Anterior cingulate cortex (tissue), 58 donors: Measurements from ENCODE around the gene MDH1B.
"Not testable (repeated sequence)": the region's sequence is repeated elsewhere in the genome, so short reads cannot be mapped to it uniquely, and the experiment has no call there.

Source experiments
- DNase-seq, 58 donors: peaks; one replicate each; lab custom pipeline; 2025; lab: John Stamatoyannopoulos, UW

Gene MDH1B

DNA sequence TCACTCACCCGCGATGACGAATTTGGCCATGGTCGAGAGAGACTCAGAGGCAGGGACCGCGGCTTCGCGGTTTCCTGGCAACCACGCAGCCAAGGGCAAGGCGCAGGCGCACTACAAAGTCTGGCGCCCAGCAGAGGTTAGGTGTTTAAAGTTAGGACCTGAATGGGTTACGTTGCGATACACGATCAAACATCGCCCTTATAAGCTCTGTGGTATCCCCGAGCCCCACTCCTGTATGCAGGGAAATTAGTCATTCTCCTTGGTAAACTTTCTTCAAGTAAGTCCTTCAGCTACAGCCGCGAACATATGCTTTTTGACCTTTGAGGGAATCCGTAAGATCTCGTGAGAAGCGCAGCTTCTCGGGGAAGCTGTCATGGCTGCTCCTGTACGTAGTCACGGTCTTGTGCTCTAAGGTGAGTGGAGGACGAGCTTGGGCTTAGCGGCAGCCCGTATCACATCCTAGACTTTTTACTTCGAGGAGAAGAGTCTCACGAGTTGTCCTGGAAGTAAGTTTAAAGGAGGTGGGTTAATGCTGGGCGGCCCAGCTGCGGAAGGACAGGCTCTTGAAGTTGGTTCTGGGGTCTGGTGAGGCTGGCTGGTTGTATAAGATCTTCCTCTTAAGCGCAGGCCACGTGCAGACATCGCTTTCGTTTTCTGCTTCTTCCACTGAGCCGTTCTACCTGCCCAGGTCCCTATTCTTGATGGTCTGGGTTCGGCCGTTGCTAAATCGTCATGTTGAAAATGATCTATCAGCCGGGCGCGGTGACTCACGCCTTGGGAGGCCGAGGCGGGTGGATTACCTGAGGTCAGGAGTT is at the start of gene MDH1B, which contains the start of gene FASTKD2:
TSS of gene MDH1B (minus strand) at position 87 of the 815 bp plus-strand sequence. CDS start at position 30, 57 bp downstream.
TSS of gene FASTKD2 (plus strand) at position 365 of the 815 bp plus-strand sequence. CDS start 1,088 bp downstream, outside the sequence.
- peak in 57 of 58 donors; percentile 23 to 96 (median 80) for DNase-seq

DNA sequence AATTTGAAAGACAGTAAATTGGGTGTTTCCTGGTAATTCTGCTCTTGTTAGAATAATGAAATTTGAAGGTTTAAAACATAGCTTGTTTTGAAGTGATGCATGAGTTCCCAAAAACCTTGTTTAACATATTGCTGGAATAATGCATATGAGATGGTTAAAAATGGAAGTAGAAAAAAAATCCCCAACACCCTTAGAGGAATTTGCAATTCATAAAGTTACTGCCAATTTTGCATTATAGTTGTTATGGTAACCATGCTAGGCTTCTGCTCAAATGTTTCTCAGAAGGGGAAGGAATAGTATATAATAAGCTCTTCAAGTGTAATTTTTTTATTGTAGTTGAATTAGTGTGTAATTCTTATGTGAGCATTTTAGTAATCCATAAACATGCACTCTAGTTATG is 49.4 kb upstream of the MDH1B start:
- DNase-seq: peak in 1 of 58 donors; percentile 22

DNA sequence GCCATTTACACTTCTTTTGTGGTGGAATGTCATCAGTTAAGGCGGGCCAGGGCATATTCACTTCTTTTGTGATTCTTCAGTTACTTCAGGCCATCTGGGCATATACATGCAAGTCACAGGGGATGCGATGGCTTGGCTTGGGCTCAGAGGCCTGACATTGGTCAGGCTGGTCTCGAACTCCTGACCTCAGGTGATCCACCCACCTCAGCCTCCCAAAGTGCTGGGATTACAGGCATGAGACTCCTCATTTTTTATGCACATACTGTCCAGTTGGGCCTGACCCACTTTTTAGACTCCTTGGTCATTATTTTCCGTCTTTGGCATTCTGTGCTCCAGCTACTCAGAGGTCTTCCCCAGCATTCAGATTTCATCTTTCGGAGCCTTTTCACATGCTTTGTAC is 47.3 kb upstream of the MDH1B start:
- not testable (repeated sequence) for DNase-seq

DNA sequence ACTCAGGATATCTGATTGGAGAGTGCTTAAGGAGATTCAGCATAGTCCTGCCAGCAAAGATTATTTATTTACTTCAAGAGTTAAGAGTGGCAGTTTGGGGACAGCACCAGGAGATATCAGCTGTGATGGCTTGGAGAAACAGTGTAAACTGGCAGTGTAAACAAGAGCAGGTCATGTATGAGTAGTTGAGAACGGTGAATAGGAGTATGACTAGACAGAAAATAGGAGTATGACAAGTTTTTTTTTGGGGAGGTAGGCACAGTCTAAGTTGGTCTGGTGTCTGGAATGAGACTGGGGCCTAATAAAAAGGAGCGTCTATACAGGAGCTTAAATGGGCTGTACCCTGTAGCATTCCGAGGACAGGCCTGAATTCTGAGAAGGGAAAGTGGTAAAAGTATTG is 42.5 kb upstream of the MDH1B start:
- DNase-seq: not testable (repeated sequence)

DNA sequence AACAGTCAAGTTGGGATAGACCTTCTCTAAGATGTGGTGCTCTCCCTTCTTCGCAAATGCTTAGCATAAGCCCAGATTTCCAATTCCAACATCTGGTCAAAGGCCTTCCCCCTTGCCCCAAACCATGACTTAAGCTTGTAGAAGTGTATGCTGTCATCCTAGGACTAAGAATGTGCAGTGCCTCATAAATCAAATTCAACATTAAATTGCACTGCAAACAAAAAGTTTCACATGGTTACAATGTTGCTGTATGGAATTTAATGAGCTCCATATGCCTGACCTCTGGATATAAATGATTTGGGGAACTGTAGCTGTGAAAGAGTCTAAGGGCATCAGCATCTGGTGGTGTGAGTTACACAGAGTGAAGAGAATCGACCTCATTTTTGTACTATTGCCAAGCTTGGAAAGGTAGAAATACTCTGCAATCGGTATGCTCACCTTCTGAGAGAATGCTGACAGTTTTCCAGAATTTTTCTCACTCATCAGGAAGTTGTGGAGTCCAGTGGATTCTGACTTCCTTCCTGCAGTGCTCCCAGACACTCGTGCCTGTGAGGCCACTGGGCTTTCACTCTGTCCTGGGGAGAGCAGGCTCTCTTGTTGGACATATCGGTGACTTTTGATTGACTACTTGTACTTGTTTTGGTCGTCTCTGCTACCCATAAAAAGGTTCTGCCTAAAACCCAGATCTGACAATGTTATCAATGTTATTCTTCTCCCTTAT is 40.9 kb upstream of the MDH1B start:
- DNase-seq: no peak

DNA sequence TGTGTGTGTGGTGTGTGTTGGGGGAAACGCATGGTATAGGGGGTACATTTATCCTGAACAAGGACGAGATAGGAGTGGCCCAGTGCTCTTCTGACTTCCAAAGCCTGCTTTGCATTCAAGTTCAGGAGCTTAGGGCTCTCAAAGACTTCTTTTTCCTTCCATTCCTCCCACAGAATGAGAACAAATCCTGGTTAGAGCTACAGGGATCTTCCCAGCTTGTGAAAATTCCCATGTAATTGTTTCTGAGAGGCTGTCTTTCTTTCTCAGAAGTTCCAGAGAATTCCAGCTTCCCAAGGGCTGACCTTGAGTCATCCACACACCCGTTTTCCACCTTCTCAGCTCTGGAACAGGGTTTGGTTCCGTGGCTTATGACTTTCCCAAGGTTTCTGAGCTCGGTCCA is 39.2 kb upstream of the MDH1B start:
- no peak for DNase-seq

DNA sequence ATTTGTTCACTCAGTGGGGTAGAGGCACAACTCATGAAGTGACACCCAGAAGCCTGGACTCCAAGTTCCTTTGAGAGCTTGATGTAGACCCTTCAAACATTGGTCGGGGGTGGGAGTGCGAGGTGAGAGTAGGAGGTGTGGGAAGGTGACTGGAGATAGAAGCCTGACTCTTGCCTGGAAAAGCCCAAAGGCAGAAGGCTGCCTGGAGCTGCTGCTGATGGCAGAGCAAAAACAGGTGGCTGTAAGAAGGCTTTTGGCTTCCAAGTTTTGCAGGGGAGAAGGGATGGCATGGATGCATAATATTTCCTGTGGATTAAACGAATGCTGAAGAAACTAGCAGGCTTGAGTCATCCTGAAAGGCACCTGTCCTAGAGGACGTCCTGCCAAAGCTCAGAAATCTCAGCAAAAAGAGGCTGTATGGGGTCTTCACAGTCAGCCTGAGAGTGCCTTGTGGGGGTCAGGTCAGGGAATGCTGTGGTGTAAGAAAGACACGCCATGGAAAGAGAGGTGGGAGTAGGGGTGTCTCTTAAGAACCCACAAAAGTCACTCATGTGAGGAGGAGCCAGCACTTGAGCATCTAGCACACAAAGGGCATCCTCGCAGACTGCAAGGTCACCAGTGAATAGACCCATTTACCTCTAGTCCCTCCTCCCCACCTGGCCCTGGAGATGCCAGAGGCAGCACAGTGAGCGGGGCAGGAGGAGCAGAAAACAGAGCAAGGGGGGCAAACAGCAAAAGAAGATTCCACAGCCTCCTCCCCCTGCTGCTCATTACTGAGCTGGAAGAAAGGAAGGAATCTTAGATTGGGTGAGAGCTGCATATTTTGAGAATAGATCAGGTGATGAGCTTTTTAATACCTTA is 37.8 kb upstream of the MDH1B start:
- DNase-seq: peak in 14 of 58 donors; percentile 6 to 52 (median 24)

DNA sequence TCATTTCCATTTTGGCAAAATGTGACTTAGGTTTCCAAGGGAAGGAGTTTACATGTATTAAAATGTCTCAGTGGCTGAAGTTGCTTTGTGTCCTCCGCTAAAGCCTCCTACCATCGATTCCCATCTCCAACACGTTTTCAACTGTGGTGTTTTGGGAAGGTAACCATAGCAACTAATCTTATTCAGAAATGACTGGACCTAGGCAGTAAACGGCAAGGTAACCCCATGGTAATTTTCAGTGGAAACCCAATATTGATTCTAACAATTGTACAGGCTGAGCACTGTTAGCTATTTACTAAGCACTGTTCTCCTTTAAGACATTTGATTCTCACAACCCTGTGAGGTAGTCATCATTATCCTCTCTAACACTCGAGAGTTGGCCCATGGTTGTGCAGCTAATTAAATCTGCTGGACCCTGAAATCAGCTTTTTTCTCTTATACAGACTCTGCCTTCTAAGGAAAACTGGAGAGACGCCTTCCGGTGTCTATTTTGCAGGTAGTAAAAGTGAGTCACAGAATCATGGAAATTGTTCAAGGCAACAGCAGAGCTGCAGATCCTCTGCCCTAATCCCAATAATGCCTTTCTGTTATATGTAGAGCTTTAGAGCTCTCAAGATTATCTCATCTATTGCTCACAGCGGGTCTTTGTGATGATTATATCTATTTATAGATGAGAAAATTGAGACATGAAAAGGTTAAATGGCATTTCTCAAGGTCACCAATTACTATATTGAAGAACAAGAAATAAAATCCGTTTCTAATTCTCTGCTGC is 36.5 kb upstream of the MDH1B start:
- DNase-seq: no peak

DNA sequence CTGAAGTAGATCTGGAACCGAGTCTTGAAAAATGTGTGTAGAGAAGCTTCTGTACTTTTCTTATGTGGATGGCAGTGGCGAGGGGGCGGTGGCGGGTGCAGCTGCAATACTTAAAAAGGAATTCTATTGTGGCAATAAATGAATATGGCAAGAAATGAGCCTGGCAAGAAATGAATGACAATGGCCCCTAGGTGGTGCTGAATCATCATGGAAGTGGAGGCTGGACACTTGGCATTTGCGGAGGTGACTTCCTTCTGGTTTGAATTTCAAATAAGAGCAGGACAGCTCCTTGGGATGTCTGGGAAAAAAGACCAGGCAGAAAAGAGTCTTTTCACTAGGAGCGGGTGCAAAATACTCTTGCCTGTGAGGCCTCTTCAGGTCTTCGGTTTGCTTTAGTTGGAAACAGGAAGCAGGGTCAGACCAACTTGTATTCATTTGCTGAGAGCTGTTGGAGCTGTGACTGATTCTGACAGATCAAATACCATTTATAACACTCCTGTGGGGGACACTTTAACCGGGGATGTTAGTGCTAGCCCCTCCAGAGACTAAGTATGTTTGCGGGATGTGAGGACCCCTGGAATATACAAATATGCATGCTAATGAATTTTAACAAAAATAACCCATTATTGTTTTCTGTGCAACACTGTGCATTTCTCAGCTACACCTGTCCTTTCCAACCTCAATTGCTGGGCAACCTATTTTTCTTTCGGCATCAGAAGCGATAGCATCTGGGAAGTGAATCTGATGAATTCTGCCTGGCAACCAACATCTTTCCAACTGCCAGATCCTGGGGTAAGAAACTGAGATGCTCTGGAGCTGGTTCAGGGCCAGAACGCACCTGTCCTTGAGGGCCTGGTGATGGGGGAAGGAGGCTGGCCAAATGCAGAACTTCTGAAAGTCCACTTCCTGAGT is 35.6 kb upstream of the MDH1B start:
- peak in 56 of 58 donors; percentile 5 to 88 (median 58) for DNase-seq

DNA sequence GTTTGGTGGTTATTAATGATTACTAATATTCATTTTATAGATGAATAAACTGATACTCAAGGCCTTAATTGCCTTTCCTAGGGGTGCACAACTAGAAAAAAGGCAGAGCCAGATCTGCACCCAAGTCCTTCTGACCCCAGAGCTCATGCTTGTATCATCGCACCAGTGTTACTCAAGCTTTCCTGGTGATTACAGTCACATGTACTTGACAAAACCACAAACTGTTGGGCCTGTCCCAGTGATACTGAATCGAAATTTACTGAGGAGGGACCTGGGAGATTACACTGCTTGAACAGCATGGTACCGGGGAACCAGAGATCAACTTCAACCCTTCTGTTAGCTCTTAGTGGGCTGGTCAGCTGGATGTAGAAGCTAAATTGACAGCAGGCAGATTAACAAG is 34.0 kb upstream of the MDH1B start:
- no peak for DNase-seq

DNA sequence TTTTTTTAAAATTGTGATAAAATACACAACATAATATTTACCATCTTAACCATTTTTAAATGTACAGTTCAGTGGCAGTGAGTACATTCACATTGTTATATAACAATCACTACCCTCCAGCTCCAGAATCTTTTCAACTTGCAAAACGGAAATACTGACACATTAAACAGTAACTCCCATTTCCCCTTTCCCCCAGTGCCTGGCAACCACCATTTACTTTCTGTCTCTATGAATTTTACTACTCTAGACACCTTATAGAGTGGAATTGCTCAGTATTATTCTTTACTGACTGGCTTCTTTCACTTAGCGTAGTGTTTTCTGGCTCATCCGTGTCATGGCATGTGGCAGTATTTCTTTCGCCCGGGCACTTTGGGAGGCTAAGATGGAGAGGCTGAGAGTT is 32.9 kb upstream of the MDH1B start:
- no peak for DNase-seq

DNA sequence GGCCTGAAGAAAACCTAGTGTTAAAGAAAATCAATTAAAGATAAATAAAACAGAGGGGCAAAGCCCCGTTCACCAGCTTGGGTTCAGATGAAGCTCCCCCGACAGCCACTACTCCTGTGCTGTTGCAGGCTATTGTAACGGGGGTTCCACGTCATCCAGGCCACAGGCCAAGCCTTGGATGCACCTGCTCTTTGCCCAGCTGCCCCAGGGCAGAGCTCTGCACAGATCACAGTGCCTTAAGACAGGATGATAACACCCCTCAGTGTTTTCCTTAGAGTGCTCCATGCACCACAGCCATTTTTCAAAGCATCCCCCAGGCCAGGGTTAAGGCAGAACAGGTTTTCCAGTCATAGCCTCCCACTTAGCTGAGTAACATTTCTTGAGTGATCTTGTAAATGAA is 32.2 kb upstream of the MDH1B start:
- peak in 1 of 58 donors; percentile 4 for DNase-seq

DNA sequence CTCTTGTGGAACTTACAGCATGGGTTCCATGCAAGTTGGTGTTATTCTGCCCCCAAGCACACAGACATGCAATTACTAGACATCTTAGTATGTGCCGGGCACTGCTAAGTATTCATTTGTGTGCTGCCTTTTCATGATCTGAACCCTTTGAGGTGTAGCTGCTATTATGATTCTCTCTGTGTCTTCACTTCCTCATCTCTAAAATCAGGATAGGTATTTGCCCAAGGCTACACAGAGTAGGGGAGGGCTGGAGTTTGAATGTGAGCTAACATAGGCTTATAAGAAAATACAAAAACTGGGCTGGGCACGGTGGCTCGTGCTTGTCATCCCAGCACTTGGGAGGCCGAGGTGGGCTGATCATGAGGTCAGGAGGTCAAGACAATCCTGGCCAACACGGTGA is 27.5 kb upstream of the MDH1B start:
- no peak for DNase-seq

DNA sequence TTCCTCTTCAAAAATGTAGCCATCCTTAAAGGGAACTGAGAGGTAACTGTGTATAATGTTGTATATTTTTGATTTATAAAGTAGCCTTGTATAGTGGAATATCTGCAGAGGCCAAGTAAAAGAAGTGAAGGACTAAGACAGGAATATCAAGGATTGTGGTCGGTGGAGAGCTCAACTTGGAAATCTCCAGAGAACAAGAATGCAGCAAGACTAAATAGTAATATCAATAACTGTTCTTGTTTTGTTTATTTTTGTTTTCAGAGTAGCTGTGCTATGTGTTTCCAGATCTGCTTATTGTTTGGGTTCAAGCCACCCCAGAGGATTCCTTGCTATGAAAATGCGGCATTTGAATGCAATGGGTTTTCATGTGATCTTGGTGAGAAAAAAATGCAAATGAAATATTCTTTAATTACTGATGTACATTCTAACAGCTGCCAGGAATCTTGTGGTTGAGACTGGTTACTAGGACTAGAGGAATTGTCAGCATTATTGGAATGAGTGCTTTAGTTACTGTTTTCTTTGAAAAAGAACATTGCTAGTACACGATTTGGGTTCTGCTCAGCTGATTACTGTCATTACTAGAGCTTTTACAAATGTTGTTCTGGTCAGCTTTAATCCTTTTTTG is 25.3 kb upstream of the MDH1B start:
- no peak for DNase-seq

DNA sequence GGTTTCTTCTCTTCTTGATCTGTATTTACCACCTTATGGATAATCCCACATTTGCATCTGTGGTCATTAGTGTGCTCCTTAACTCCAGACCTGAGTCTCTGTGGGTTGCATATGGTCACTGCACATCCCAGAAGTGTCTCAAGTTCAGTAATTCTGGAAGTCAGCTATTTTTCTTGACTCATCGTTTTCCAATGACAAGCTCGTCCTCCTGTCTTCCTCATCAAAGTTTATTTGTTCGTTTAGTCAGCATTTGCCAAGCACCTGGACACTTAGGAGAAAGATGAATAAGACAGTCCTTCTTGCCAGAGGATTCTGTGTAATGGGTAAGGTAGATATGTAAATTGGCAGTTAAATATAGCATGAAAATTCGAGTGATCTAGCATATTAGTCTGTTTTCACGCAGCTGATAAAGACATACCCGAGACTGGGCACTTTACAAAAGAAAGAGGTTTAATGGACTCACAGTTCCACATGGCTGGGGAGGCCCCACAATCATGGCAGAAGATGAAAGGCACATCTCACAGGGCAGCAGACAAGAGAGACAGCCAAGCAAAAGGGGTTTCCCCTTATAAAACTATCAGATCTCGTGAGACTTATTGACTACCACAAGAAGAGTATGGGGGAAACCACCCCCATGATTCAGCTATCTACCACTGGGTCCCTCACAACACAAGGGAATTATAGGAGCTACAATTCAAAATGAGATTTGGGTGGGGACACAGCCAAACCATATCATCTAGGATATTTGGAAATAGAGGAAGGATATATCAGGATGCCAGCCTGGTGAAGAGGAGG is 19.6 kb upstream of the MDH1B start:
- DNase-seq: no peak

DNA sequence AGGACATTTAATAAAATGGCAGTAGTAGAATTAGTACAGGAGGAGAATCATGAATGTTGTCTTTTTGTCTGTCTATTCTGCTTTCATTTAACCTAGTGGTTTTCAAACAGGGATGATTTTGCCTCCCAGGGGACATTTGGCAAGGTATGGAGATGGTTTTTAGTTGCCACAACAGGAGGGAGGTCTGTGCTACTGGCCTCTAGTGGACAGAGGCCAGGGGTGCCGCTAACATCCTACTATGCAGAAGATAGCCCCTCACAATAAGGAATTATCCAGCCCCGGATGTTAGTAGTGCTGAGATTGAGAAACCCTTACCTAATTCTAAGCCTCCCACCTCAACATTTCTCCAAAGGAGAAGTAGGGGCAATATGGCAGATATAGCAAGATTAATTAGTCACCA is 18.6 kb upstream of the MDH1B start:
- no peak for DNase-seq

DNA sequence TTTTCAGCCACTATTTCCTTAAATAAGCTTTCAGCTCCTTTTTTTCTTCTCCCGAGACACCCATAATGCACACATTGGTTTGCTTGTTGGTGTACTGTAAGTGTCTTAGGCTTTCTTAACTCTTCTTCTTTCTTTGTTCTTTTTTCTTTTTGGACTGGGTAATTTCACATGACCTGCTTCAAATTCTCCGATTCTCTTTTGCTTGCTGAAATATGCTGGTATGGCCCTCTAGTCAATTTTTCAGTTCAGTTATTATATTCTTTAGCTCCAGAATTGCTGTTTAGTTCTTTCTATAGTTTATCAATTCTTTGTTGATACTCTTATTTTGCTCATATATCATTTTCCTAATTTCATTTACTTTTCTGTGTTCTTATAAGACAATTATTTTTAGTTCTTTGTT is 15.5 kb upstream of the MDH1B start:
- no peak for DNase-seq

DNA sequence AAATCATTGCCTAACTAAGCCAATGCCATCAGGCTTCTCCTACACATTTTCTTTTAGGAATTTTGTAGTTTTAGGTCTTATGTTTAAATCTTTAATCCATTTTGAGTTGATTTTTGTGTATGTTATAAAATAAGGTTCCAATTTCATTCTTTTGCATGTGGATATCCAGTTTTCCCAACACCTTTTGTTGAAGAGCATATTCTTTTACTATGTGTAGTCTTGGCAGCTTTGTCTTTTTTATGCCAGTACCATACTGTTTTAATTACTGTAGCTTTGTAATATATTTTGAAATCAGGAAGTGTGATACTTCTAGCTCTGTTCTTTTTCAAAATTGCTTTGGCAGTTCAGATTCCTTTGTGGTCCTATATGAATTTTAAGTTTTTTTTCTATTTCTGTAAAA is 11.3 kb upstream of the MDH1B start:
- no peak for DNase-seq
